SK-N-SH (cell line): ENCODE results near the gene DHRS13. TPM values are rescaled to one million over a fixed set of nuclear protein-coding genes. Genes with fewer than 3 reads are reported as not detected.
A peak's percentile ranks its signal among the peaks of the same experiment; 100 is the strongest.

Source experiments
- CTCF ChIA-PET: fragments of 300-600, 350-600 bp; formaldehyde crosslinking; extraction: SDS; loops from one replicate; lab custom pipeline; 2021; lab: Yijun Ruan, JAX
- POLR2A ChIA-PET: fragments of 350-600 bp; sonication (Branson Sonifier 250); formaldehyde crosslinking; extraction: SDS; loops from one replicate; lab custom pipeline; 2020; ENCODE audit warnings: antibody characterized with exemption, inconsistent platforms; lab: Yijun Ruan, JAX
- DNase-seq: peaks from one replicate; pipeline ENCODE4 v3.0.0; 2012
- H2AFZ ChIP-seq: fragments of 200-600 bp; sonication (generic); 2 replicates; pipeline ENCODE4 v1.8.1; 2016; ENCODE audit warnings: antibody characterized with exemption, mild to moderate bottlenecking, low read depth
- H3F3A ChIP-seq: fragments of 200-600 bp; sonication (generic); replicated peaks from 2 replicates; pipeline ENCODE3; 2016; ENCODE audit warnings: antibody characterized with exemption, mild to moderate bottlenecking; ENCODE audit not compliant: insufficient read depth
- H3K27ac ChIP-seq, 2 experiments: fragments of 200-500 bp in 1 of 2; fragments of 200-600 bp in 1 of 2; sonication (Bioruptor generic) in 1 of 2; sonication (generic), shearing (Covaris generic) in 1 of 2; 2 replicates each; pipeline versions ENCODE4 v1.5.1 to v1.6.1; 2014 to 2016; ENCODE audit warnings: low read depth in 2 of 2, inconsistent platforms in 1 of 2, low read length in 1 of 2, mild to moderate bottlenecking in 1 of 2, mixed read lengths in 1 of 2
- H3K27me3 ChIP-seq: fragments of 200-600 bp; sonication (generic), shearing (Covaris generic); 2 replicates; pipeline ENCODE4 v1.6.1; 2016; ENCODE audit warnings: mixed run types; ENCODE audit not compliant: insufficient read depth
- H3K36me3 ChIP-seq, 2 experiments: fragments of 200-500 bp in 1 of 2; fragments of 200-600 bp in 1 of 2; sonication (Bioruptor generic) in 1 of 2; sonication (generic) in 1 of 2; replicated peaks in 1 of 2; 2 replicates each; pipeline versions ENCODE3 to v1.5.1; 2014 to 2016; ENCODE audit warnings: low read length in 1 of 2, mild to moderate bottlenecking in 1 of 2; ENCODE audit not compliant: insufficient read depth in 2 of 2, control insufficient read depth in 1 of 2
- H3K4me1 ChIP-seq, 2 experiments: fragments of 200-500 bp in 1 of 2; fragments of 200-600 bp in 1 of 2; sonication (Bioruptor generic) in 1 of 2; sonication (generic), shearing (Covaris generic) in 1 of 2; 2 replicates each; pipeline versions ENCODE4 v1.5.1 to v1.6.1; 2014 to 2016; ENCODE audit warnings: low read depth in 1 of 2, low read length in 1 of 2, mixed run types in 1 of 2; ENCODE audit not compliant: insufficient read depth in 2 of 2, control insufficient read depth in 1 of 2
- H3K4me2 ChIP-seq: fragments of 200-600 bp; sonication (generic), shearing (Covaris generic); 2 replicates; pipeline ENCODE4 v1.6.1; 2017; ENCODE audit warnings: mixed run types
- H3K4me3 ChIP-seq, 2 experiments: fragments of 200-500 bp in 1 of 2; fragments of 200-600 bp in 1 of 2; sonication (Bioruptor generic) in 1 of 2; sonication (generic), shearing (Covaris generic) in 1 of 2; 2 replicates each; pipeline versions ENCODE4 v1.5.1 to v1.8.1; 2014 to 2016; ENCODE audit warnings: low read depth in 2 of 2, inconsistent platforms in 1 of 2, low read length in 1 of 2, mild to moderate bottlenecking in 1 of 2, mixed read lengths in 1 of 2, moderate library complexity in 1 of 2
- H3K79me2 ChIP-seq: fragments of 200-600 bp; sonication (generic); 2 replicates; pipeline ENCODE4 v1.8.1; 2017; ENCODE audit warnings: mild to moderate bottlenecking; ENCODE audit not compliant: insufficient read depth
- H3K9ac ChIP-seq: fragments of 200-600 bp; sonication (generic); 2 replicates; pipeline ENCODE4 v1.6.1; 2017; ENCODE audit warnings: mixed run types
- H3K9me2 ChIP-seq: fragments of 200-600 bp; sonication (generic); 2 replicates; pipeline ENCODE4 v1.6.1; 2017; ENCODE audit warnings: mixed run types
- H3K9me3 ChIP-seq: fragments of 200-600 bp; sonication (generic); 2 replicates; pipeline ENCODE4 v1.6.1; 2017; ENCODE audit warnings: mixed run types, mild to moderate bottlenecking, moderate library complexity
- H4K20me1 ChIP-seq: fragments of 200-600 bp; sonication (generic); 2 replicates; pipeline ENCODE4 v1.6.1; 2017; ENCODE audit warnings: mild to moderate bottlenecking, mixed run types; ENCODE audit not compliant: insufficient read depth
- CHD2 ChIP-seq: fragments of 150-350 bp; IDR thresholded peaks from 2 replicates; pipeline ENCODE4 v1.6.1; 2018; ENCODE audit warnings: low read length; ENCODE audit not compliant: partially characterized antibody
- FOSL2 ChIP-seq: IDR thresholded peaks from 2 replicates; pipeline ENCODE4 v1.4.0; 2012; ENCODE audit warnings: low read depth, mild to moderate bottlenecking, moderate library complexity, borderline replicate concordance
- IRF3 ChIP-seq: fragments of 150-350 bp; IDR thresholded peaks from 2 replicates; pipeline ENCODE4 v1.6.1; 2016; ENCODE audit warnings: mild to moderate bottlenecking, low read depth, low read length
- POLR2AphosphoS5 ChIP-seq: IDR thresholded peaks from 2 replicates; pipeline ENCODE4 v1.6.1; 2012; ENCODE audit warnings: low read depth, low read length
- RAD21 ChIP-seq: IDR thresholded peaks from 2 replicates; pipeline ENCODE4 v1.6.1; 2012; ENCODE audit warnings: mild to moderate bottlenecking, low read length
- RCOR1 ChIP-seq: fragments of 150-350 bp; IDR thresholded peaks from 2 replicates; pipeline ENCODE4 v1.6.1; 2017; ENCODE audit warnings: antibody characterized with exemption, low read length
- RXRA ChIP-seq: IDR thresholded peaks from 2 replicates; pipeline ENCODE4 v1.4.0; 2012; ENCODE audit warnings: low read depth, mild to moderate bottlenecking, borderline replicate concordance
- USF1 ChIP-seq: IDR thresholded peaks from 2 replicates; pipeline ENCODE4 v1.4.0; 2012; ENCODE audit warnings: low read depth, borderline replicate concordance
- YY1 ChIP-seq: IDR thresholded peaks from 2 replicates; pipeline ENCODE4 v1.4.0; 2012; ENCODE audit warnings: low read depth, mild to moderate bottlenecking
- WGBS: methylation state at CpG from one replicate; pipeline ENCODE4 v1.1.6; 2017; ENCODE audit warnings: low lambda C conversion rate; 5-methylcytosine and 5-hydroxymethylcytosine counted together
- polyA plus RNA-seq, 3 experiments: library from polyadenylated mRNA; depleted of rRNA; stranded (reverse); fragments of >200 nt; gene quantifications; 2 replicates each; pipeline ENCODE4 v1.2.3, GENCODE V29; 2012

The DHRS13 gene
- polyA plus RNA-seq, 1 of the 3 experiments (the other 2 are of a cell fraction) = 7.4 TPM

- ChIA-PET POLR2A (no interaction called here), CTCF (interaction anchor here (0.9 to 1.7 kb wide), 3 partner anchors 17 to 122 kb away, joined by 3 to 8 read pairs (median 4); no protein-coding TSS in a partner anchor)
- peaks cover 10 to 49% of the 10 kb centered on the region in 2 experiments for H3K36me3 ChIP-seq
These were observed 17.5 kb downstream of the DHRS13 start for GRCh38 chr17:28885363-28885762.

GRCh38 chr17:28883967-28884702 lies 18.7 kb downstream of the DHRS13 start:
- DNase-seq = peak; percentile 11
- TF ChIP-seq RXRA = no peak
- no peak for TF ChIP-seq RAD21
- TF ChIP-seq POLR2AphosphoS5 = no peak
- TF ChIP-seq YY1 = no peak
- no peak for TF ChIP-seq FOSL2
- TF ChIP-seq RCOR1 = no peak
- TF ChIP-seq IRF3 = no peak
- no peak for TF ChIP-seq CHD2
- TF ChIP-seq USF1 = no peak
- H3K27ac ChIP-seq = no peak overlapping the region
- no peak overlapping the region for H2AFZ ChIP-seq
- WGBS = 91% methylated on average over 18 of the region's 27 CpGs
- ChIA-PET CTCF (interaction anchor here (0.9 to 1.7 kb wide), 4 partner anchors 8 to 120 kb away, joined by 3 to 8 read pairs (median 4); no protein-coding TSS in a partner anchor), POLR2A (no interaction called here)
- H3K4me1 ChIP-seq = no peaks in the 10 kb centered on the region
- no peaks in the 10 kb centered on the region for H3K79me2 ChIP-seq
- H3K36me3 ChIP-seq = peaks cover 12 to 61% of the 10 kb centered on the region in 2 experiments
- no peak overlapping the region for H3K4me2 ChIP-seq
- no peaks in the 10 kb centered on the region for H3K9me2 ChIP-seq
- no peaks in the 10 kb centered on the region for H3F3A ChIP-seq
- no peak overlapping the region for H3K9ac ChIP-seq
- no peak overlapping the region for H3K4me3 ChIP-seq
- H3K9me3 ChIP-seq = no peaks in the 10 kb centered on the region
- H4K20me1 ChIP-seq = 0 out of 2 replicates have a peak, but pooled peaks cover 3% of the 10 kb centered on the region
- H3K27me3 ChIP-seq = no peaks in the 10 kb centered on the region

More at GRCh38 chr17:28885363-28885762, 17.5 kb downstream of the DHRS13 start:
- DNase-seq = no peak
- Histone ChIP-seq H3K9me2 (no peaks in the 10 kb centered on the region), H3K27ac (no peak overlapping the region), H3K79me2 (0 out of 2 replicates have a peak, but pooled peaks cover 4% of the 10 kb centered on the region), H3K4me1 (no peaks in the 10 kb centered on the region), H3K27me3 (no peaks in the 10 kb centered on the region), H4K20me1 (0 out of 2 replicates have a peak, but pooled peaks cover 3% of the 10 kb centered on the region), H3K9ac (no peak overlapping the region), H3K4me2 (no peak overlapping the region), H3K4me3 (no peak overlapping the region), H3F3A (no peaks in the 10 kb centered on the region), H2AFZ (no peak overlapping the region), H3K9me3 (no peaks in the 10 kb centered on the region)
- no peak for TF ChIP-seq YY1
- WGBS = 96% methylated on average over 3 of the region's 4 CpGs
